ENCODE results near the gene GNG12.

The GNG12 gene

GRCh38 chr1:67853704-67854103, 20.4 kb upstream of the GNG12 start:
- H3K4me3 Mint-ChIP-seq, result no peak overlapping the region
- H3K4me1 Mint-ChIP-seq (ENCODE audit: low read depth), result peaks cover 5% of the 10 kb centered on the region
- H3K9me3 Mint-ChIP-seq, result no peaks in the 10 kb centered on the region
- no peak overlapping the region for H3K27ac Mint-ChIP-seq
- no peaks in the 10 kb centered on the region for H3K36me3 Mint-ChIP-seq (ENCODE audit: low read depth)
- H3K27me3 Mint-ChIP-seq, result peaks cover 11% of the 10 kb centered on the region
- intact Hi-C loops (cut with micrococcal nuclease), result loop anchor here (10.0 kb wide), 2 partner anchors 251 to 591 kb away; partner anchors contain the start of gene RPE65

GRCh38 chr1:67851800-67852199, 18.5 kb upstream of the GNG12 start:
- Mint-ChIP-seq H3K4me1 (ENCODE audit: low read depth) (peaks cover 5% of the 10 kb centered on the region), H3K36me3 (ENCODE audit: low read depth) (no peaks in the 10 kb centered on the region), H3K27me3 (peaks cover 10% of the 10 kb centered on the region), H3K9me3 (no peaks in the 10 kb centered on the region), H3K4me3 (no peak overlapping the region), H3K27ac (no peak overlapping the region)
- intact Hi-C loops (cut with micrococcal nuclease), result loop anchor here (2.0 to 10.0 kb wide), 3 partner anchors 253 to 1885 kb away; partner anchors contain the start of gene RPE65

- peaks cover 10% of the 10 kb centered on the region for H3K27me3 Mint-ChIP-seq
- H3K27ac Mint-ChIP-seq, result no peak overlapping the region
- no peak overlapping the region for H3K4me3 Mint-ChIP-seq
- intact Hi-C loops (cut with micrococcal nuclease), result loop anchor here (2.0 to 10.0 kb wide), 3 partner anchors 254 to 1886 kb away; partner anchors contain the start of gene RPE65
- H3K4me1 Mint-ChIP-seq (ENCODE audit: low read depth), result peaks cover 4% of the 10 kb centered on the region
- no peaks in the 10 kb centered on the region for H3K9me3 Mint-ChIP-seq
- H3K36me3 Mint-ChIP-seq (ENCODE audit: low read depth), result no peaks in the 10 kb centered on the region
These were observed 17.4 kb upstream of the GNG12 start for GRCh38 chr1:67850611-67851075.

DNA sequence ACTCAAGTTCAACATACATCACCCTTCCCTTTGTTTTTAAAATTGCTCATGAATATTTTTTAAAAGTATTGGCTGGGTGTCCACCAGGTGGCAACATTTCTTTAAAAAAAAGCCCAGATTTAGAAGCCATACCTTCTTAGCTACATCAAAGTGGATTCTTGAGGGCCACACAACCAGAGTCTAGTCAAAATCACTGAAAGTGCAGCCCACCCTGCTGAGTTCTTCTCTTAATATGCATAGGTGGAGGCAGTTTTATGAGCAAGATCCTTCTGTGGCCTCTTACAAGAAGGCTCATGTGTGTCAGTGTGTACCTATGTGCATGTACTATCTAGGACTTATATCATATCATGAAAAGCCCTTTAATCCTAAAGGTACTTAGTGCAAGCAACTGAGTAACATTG, 16.9 kb upstream of the GNG12 start:
- intact Hi-C loops (cut with micrococcal nuclease), result loop anchor here (2.0 to 10.0 kb wide), 3 partner anchors 255 to 1887 kb away; partner anchors contain the start of gene RPE65

DNA sequence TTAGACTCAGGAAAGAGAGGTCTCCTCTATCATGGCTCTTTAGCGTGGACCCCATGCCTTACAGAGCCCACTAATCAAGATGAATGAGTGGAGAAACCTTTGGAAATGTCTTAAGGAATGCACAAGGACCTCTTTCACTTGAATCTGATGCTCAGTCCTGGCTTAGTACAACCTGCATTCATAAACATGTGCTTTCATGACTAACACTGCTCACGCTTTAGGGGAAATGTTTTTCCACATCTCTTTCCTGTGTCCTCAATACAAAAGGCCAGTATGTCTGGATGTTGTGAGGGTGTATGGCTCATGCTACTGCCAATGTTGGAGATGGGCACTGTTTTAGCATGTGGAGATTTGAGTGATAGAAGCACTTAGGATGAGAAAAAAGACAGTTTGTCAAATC, 14.2 kb upstream of the GNG12 start:
- Mint-ChIP-seq H3K36me3 (ENCODE audit: low read depth) (no peaks in the 10 kb centered on the region), H3K4me3 (no peak overlapping the region), H3K27me3 (peaks cover 14% of the 10 kb centered on the region), H3K9me3 (no peaks in the 10 kb centered on the region), H3K27ac (no peak overlapping the region), H3K4me1 (ENCODE audit: low read depth) (no peaks in the 10 kb centered on the region)
- intact Hi-C loops (cut with micrococcal nuclease), result no loop called here

More for the DNA sequence above, 16.9 kb upstream of the GNG12 start:
- no peak overlapping the region for H3K4me3 Mint-ChIP-seq
- H3K27ac Mint-ChIP-seq, result no peak overlapping the region
- H3K36me3 Mint-ChIP-seq (ENCODE audit: low read depth), result no peaks in the 10 kb centered on the region
- H3K9me3 Mint-ChIP-seq, result no peaks in the 10 kb centered on the region
- no peaks in the 10 kb centered on the region for H3K4me1 Mint-ChIP-seq (ENCODE audit: low read depth)
- H3K27me3 Mint-ChIP-seq, result peaks cover 10% of the 10 kb centered on the region

GRCh38 chr1:67846538-67846937, 13.3 kb upstream of the GNG12 start:
- H3K9me3 Mint-ChIP-seq, result no peaks in the 10 kb centered on the region
- H3K27ac Mint-ChIP-seq, result no peak overlapping the region
- peaks cover 16% of the 10 kb centered on the region for H3K27me3 Mint-ChIP-seq
- no peak overlapping the region for H3K4me3 Mint-ChIP-seq
- intact Hi-C loops (cut with micrococcal nuclease), result no loop called here
- no peaks in the 10 kb centered on the region for H3K36me3 Mint-ChIP-seq (ENCODE audit: low read depth)
- H3K4me1 Mint-ChIP-seq (ENCODE audit: low read depth), result no peaks in the 10 kb centered on the region

DNA sequence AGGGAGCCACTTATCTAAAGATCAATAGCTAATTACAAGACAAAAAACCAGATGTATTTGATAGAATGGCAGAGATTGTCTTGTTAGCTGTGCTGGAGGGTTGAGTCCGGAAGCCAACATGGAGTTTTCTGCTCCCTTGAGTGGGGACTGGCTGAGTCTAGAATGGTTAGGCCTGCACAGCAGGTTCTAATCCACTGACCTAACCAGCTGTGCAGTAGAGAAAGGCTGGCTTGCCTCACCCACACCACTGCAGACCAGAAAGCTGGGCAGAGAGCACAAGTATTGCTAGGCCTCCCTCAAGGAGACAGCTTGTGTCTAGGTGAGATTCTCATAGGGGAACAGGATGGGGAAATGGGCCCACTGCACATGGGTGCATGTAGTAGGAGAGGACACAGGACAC, 11.7 kb upstream of the GNG12 start:
- Mint-ChIP-seq H3K9me3 (no peaks in the 10 kb centered on the region), H3K4me1 (ENCODE audit: low read depth) (no peaks in the 10 kb centered on the region), H3K27me3 (peaks cover 19% of the 10 kb centered on the region), H3K4me3 (no peak overlapping the region), H3K36me3 (ENCODE audit: low read depth) (no peaks in the 10 kb centered on the region), H3K27ac (no peak overlapping the region)
- intact Hi-C loops (cut with micrococcal nuclease), result no loop called here

- H3K27me3 Mint-ChIP-seq, result peaks cover 16% of the 10 kb centered on the region
- H3K36me3 Mint-ChIP-seq (ENCODE audit: low read depth), result no peaks in the 10 kb centered on the region
- no peak overlapping the region for H3K4me3 Mint-ChIP-seq
- no peak overlapping the region for H3K27ac Mint-ChIP-seq
- intact Hi-C loops (cut with micrococcal nuclease), result no loop called here
- H3K9me3 Mint-ChIP-seq, result no peaks in the 10 kb centered on the region
- H3K4me1 Mint-ChIP-seq (ENCODE audit: low read depth), result no peaks in the 10 kb centered on the region
These were observed 10.5 kb upstream of the GNG12 start for GRCh38 chr1:67843746-67844145.

DNA sequence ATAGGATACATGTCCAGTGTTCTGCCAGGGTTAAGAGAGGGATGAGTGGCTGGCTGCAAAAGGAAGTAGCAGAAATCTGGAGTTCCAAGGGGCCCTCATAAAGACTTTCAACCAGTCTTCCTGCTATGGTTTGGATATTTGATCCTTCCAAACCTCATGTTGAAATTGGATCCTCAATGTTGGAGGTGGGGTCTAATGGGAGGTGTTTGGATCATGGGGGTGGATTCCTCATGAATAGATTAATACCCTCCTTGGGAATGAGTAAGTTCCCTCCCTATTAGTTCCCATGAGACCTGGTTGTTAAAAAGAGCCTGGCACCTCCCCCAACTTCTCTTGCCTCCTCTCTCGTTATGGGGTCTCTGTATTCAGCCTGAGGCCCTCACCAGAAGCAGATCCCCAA, 10.1 kb upstream of the GNG12 start:
- Mint-ChIP-seq H3K4me1 (ENCODE audit: low read depth) (no peaks in the 10 kb centered on the region), H3K27ac (no peak overlapping the region), H3K4me3 (no peak overlapping the region), H3K9me3 (no peaks in the 10 kb centered on the region), H3K36me3 (ENCODE audit: low read depth) (no peaks in the 10 kb centered on the region), H3K27me3 (peaks cover 18% of the 10 kb centered on the region)
- intact Hi-C loops (cut with micrococcal nuclease), result no loop called here

DNA sequence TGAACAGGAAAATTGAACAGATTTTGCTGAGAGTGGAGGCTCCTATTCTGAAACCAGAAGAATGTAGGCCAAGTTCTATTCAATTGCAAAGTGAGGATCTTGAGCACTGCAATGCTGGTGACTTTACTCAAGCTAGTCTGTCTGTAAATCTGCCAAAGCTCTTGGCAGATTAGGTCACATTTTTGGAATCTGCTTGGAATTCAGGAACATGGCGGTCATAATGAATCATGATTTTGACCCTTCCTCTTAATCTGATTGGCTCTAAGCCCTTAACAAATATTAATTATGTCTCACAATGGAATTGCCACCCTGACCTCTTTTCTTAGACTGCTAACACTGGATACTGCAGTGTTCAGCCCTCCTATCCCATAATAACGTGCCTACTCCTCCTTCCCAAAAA, 7.2 kb upstream of the GNG12 start:
- peaks cover 33% of the 10 kb centered on the region for H3K27me3 Mint-ChIP-seq

DNA sequence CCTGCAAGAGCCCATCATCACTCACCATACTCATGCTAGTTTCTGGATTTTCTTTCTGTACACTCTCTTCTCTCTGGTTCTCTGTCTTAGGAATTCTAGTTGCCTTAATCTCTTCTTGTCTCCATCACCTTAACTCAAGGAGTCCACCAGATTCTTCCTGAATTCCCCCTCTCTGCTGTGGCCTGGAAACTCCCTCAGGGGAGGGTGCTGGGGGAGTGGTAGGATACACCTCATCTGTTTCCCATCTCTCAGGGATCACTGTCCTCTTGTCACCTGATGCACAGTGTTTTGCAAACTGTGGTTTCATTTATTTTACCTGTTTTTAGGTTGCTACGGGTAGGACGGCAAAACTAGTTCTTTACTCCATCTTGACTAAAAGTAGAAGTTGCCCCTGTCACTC, 6.6 kb upstream of the GNG12 start:
- intact Hi-C loops (cut with micrococcal nuclease), result no loop called here

More for the DNA sequence above, 7.2 kb upstream of the GNG12 start:
- intact Hi-C loops (cut with micrococcal nuclease), result no loop called here
- H3K9me3 Mint-ChIP-seq, result no peaks in the 10 kb centered on the region
- H3K4me1 Mint-ChIP-seq (ENCODE audit: low read depth), result no peaks in the 10 kb centered on the region
- H3K4me3 Mint-ChIP-seq, result no peak overlapping the region
- no peaks in the 10 kb centered on the region for H3K36me3 Mint-ChIP-seq (ENCODE audit: low read depth)
- no peak overlapping the region for H3K27ac Mint-ChIP-seq

GRCh38 chr1:67838180-67838910, 5.1 kb upstream of the GNG12 start:
- intact Hi-C loops (cut with micrococcal nuclease), result no loop called here
- Mint-ChIP-seq H3K4me3 (no peak overlapping the region), H3K27ac (no peak overlapping the region), H3K9me3 (no peaks in the 10 kb centered on the region), H3K4me1 (ENCODE audit: low read depth) (peaks cover 4% of the 10 kb centered on the region), H3K27me3 (peaks cover 47% of the 10 kb centered on the region), H3K36me3 (ENCODE audit: low read depth) (no peaks in the 10 kb centered on the region)

More for the DNA sequence above, 6.6 kb upstream of the GNG12 start:
- peaks cover 36% of the 10 kb centered on the region for H3K27me3 Mint-ChIP-seq
- H3K36me3 Mint-ChIP-seq (ENCODE audit: low read depth), result no peaks in the 10 kb centered on the region
- no peak overlapping the region for H3K4me3 Mint-ChIP-seq
- H3K4me1 Mint-ChIP-seq (ENCODE audit: low read depth), result no peaks in the 10 kb centered on the region
- no peaks in the 10 kb centered on the region for H3K9me3 Mint-ChIP-seq
- H3K27ac Mint-ChIP-seq, result no peak overlapping the region

GRCh38 chr1:67836769-67837168, 3.5 kb upstream of the GNG12 start:
- H3K4me3 Mint-ChIP-seq, result no peak overlapping the region
- H3K9me3 Mint-ChIP-seq, result no peaks in the 10 kb centered on the region
- no peak overlapping the region for H3K27ac Mint-ChIP-seq
- H3K4me1 Mint-ChIP-seq (ENCODE audit: low read depth), result peaks cover 17% of the 10 kb centered on the region
- intact Hi-C loops (cut with micrococcal nuclease), result no loop called here
- H3K36me3 Mint-ChIP-seq (ENCODE audit: low read depth), result no peaks in the 10 kb centered on the region
- H3K27me3 Mint-ChIP-seq, result peaks cover 58% of the 10 kb centered on the region

DNA sequence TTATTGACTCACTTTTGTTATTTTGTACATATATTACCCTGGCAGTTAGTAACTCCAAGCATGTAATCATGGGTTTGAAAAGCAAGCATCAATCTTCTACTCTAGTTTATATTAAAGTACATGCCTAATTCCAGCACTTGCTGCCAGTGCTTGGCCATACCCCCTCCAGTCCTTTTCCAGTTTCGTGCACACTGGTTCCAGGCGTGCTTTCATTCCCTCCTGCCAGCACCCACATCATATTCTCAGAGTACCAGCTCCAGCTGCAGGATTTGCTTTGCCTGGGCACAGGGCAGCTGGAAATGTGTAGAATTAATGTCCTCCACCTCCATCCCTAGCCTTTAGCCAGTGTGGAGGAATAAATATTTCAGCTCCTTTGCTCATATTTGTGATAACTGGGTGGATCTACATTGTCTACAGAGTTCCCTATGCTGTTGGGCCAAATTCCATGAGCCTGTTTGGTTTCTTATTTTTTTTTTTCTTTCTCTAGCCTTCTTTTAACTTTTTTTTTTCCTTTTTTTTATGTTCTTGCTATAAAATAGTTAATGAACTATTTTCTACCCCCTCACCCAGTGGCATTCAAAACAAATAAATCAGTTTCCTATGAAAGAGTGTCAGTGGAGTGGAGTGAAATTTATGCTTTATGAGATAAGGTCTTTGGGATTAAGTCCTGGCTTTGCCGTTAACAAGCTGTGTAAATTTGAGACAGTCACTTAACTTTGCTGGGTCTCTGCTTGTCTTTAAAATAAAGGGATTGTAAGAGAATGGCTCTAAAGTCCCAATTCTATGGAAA, 2.6 kb upstream of the GNG12 start:
- no peak overlapping the region for H3K4me3 Mint-ChIP-seq
- no peaks in the 10 kb centered on the region for H3K36me3 Mint-ChIP-seq (ENCODE audit: low read depth)
- intact Hi-C loops (cut with micrococcal nuclease), result no loop called here
- H3K9me3 Mint-ChIP-seq, result no peaks in the 10 kb centered on the region
- no peak overlapping the region for H3K27ac Mint-ChIP-seq
- H3K4me1 Mint-ChIP-seq (ENCODE audit: low read depth), result peaks cover 19% of the 10 kb centered on the region
- peaks cover 67% of the 10 kb centered on the region for H3K27me3 Mint-ChIP-seq
